GM18868 (cell line): ENCODE results near the gene SLX1A.
"Not testable (repeated sequence)": the region's sequence is repeated elsewhere in the genome, so short reads cannot be mapped to it uniquely, and the experiment has no call there.

Experiments used
- ATAC-seq: cut with Tn5 transposase; IDR thresholded peaks from one replicate; pipeline ENCODE4 v1.9.1; 2021; ENCODE audit warnings: mild to moderate bottlenecking, moderate library complexity; ENCODE audit not compliant: unreplicated experiment

The SLX1A gene

GRCh38 chr16:30184096-30184890, 9.4 kb upstream of the SLX1A start:
- ATAC-seq: peak; percentile 33

GRCh38 chr16:30184891-30185682, 8.6 kb upstream of the SLX1A start:
- no peak for ATAC-seq

- ATAC-seq: peak; percentile 43
Observed at GRCh38 chr16:30185683-30186421, 7.8 kb upstream of the SLX1A start.

- ATAC-seq: no peak
Observed at GRCh38 chr16:30186444-30186781, 7.3 kb upstream of the SLX1A start.

- ATAC-seq: no peak
Observed at GRCh38 chr16:30186782-30187555, 6.7 kb upstream of the SLX1A start.

- ATAC-seq: no peak
Observed at GRCh38 chr16:30187556-30187865, 6.2 kb upstream of the SLX1A start.

- no peak for ATAC-seq
Observed at GRCh38 chr16:30187971-30188561, 5.6 kb upstream of the SLX1A start.

GRCh38 chr16:30191158-30191557, 2.5 kb upstream of the SLX1A start:
- not testable (repeated sequence) for ATAC-seq

- peak; percentile 16 for ATAC-seq
Observed at GRCh38 chr16:30193098-30193497, 577 bp upstream of the SLX1A start.

GRCh38 chr16:30194172-30194925, 674 bp downstream of the SLX1A start:
- peak; percentile 67 for ATAC-seq

- not testable (repeated sequence) for ATAC-seq
Observed at GRCh38 chr16:30197001-30197400, 3.3 kb downstream of the SLX1A start.

GRCh38 chr16:30199049-30199448, 5.4 kb downstream of the SLX1A start, which contains the start of gene SULT1A3:
Gene SULT1A3, plus strand, starts transcription at chr16:30199255. Its CDS starts 1,474 bp downstream, at chr16:30200729.
- ATAC-seq: not testable (repeated sequence)

GRCh38 chr16:30199608-30200343, 6.1 kb downstream of the SLX1A start:
- not testable (repeated sequence) for ATAC-seq

- not testable (repeated sequence) for ATAC-seq
Observed at GRCh38 chr16:30205541-30206236, 12.0 kb downstream of the SLX1A start.

- ATAC-seq: not testable (repeated sequence)
Observed at GRCh38 chr16:30206252-30206651, 12.6 kb downstream of the SLX1A start.

GRCh38 chr16:30207063-30207704, 13.5 kb downstream of the SLX1A start:
- not testable (repeated sequence) for ATAC-seq

- not testable (repeated sequence) for ATAC-seq
Observed at GRCh38 chr16:30209032-30209431, 15.4 kb downstream of the SLX1A start.

- ATAC-seq: not testable (repeated sequence)
Observed at GRCh38 chr16:30211414-30211813, 17.7 kb downstream of the SLX1A start.
